HCT116 (cell line): Measurements from ENCODE around the gene IGFBP7.

ENCODE experiments used
- CTCF ChIP-seq, 3 experiments: fragments of 200-600 bp in 1 of 3; sonication (generic) in 1 of 3; IDR thresholded peaks in 2 of 3; conservative IDR thresholded peaks in 1 of 3; 2 replicates each; pipeline ENCODE4 v1.5.1; 2012 to 2017; ENCODE audit warnings: low read depth in 2 of 3, low read length in 2 of 3, antibody characterized with exemption in 1 of 3, borderline replicate concordance in 1 of 3, control low read depth in 1 of 3, mild to moderate bottlenecking in 1 of 3, mixed read lengths in 1 of 3, mixed run types in 1 of 3, moderate library complexity in 1 of 3; ENCODE audit not compliant: insufficient read depth in 1 of 3
- ELF1 ChIP-seq: IDR thresholded peaks from 2 replicates; pipeline ENCODE4 v1.6.1; 2012; ENCODE audit warnings: low read depth, borderline replicate concordance
- EZH2 ChIP-seq: fragments of 200-600 bp; sonication (generic); IDR thresholded peaks from 2 replicates; pipeline ENCODE4 v1.6.1; 2017; ENCODE audit warnings: antibody characterized with exemption, mixed run types
- EZH2phosphoT487 ChIP-seq: fragments of 200-600 bp; IDR thresholded peaks from 2 replicates; pipeline ENCODE4 v1.6.1; 2018; ENCODE audit warnings: antibody characterized with exemption, borderline replicate concordance
- POLR2A ChIP-seq: IDR thresholded peaks from 2 replicates; pipeline ENCODE4 v1.7.0; 2011; ENCODE audit warnings: borderline replicate concordance; ENCODE audit not compliant: insufficient read depth, insufficient read length; ENCODE audit errors: extremely low read depth
- RAD21 ChIP-seq: IDR thresholded peaks from 2 replicates; pipeline ENCODE4 v1.6.1; 2012; ENCODE audit warnings: low read depth, mild to moderate bottlenecking
- REST ChIP-seq: IDR thresholded peaks from 2 replicates; pipeline ENCODE4 v1.6.1; 2012; ENCODE audit warnings: low read depth
- SRF ChIP-seq: IDR thresholded peaks from 2 replicates; pipeline ENCODE4 v1.6.1; 2012; ENCODE audit warnings: low read depth
- ZNF274 ChIP-seq: fragments of 200-500 bp; sonication (Bioruptor generic); IDR thresholded peaks from 2 replicates; pipeline ENCODE4 v1.6.1; 2014; ENCODE audit warnings: mild to moderate bottlenecking, low read depth, low read length, inconsistent platforms

- no peak for TF ChIP-seq RAD21
- TF ChIP-seq ZNF274: no peak
- no peak for TF ChIP-seq REST
- TF ChIP-seq EZH2phosphoT487: no peak
- no peak for TF ChIP-seq SRF
- no peak for TF ChIP-seq POLR2A
- no peak for TF ChIP-seq CTCF (IDR thresholded peaks at IDR 0.05 in 2 of 3, conservative IDR thresholded peaks at IDR 0.05 in 1 of 3; ENCODE audit: borderline replicate concordance in 1 of 3, insufficient read depth in 1 of 3, low read depth in 2 of 3, low read length in 2 of 3)
- TF ChIP-seq ELF1: no peak
- TF ChIP-seq EZH2: no peak
Observed at GRCh38 chr4:57040510-57040909, 69.7 kb downstream of the IGFBP7 start.
